H1 (cell line): Measurements from ENCODE around the gene NPY2R.

Experiments used
- CHD2 ChIP-seq: IDR thresholded peaks from 2 replicates; pipeline ENCODE4 v1.6.1; 2012; ENCODE audit warnings: low read length, improper control_type of control experiment
- CREB1 ChIP-seq: IDR thresholded peaks from 2 replicates; pipeline ENCODE4 v1.6.1; 2012; ENCODE audit warnings: inconsistent platforms
- CTCF ChIP-seq, 3 experiments: IDR thresholded peaks; 1 replicate in 2 of 3; 2 replicates in 1 of 3; pipeline versions ENCODE4 v1.5.1 to v1.6.1; 2011; ENCODE audit warnings: low read length in 3 of 3, mild to moderate bottlenecking in 3 of 3, inconsistent platforms in 2 of 3, low read depth in 1 of 3, moderate library complexity in 1 of 3; ENCODE audit not compliant: insufficient read depth in 1 of 3; ENCODE audit errors: control extremely low read depth in 1 of 3
- EP300 ChIP-seq, 2 experiments: IDR thresholded peaks; 1 replicate in 1 of 2; 2 replicates in 1 of 2; pipeline ENCODE4 v1.6.1; 2011 to 2012; ENCODE audit warnings: low read depth in 2 of 2, low read length in 2 of 2, mild to moderate bottlenecking in 2 of 2, borderline replicate concordance in 1 of 2, inconsistent platforms in 1 of 2, moderate library complexity in 1 of 2
- EZH2 ChIP-seq: fragments of 200-600 bp; sonication (generic); IDR thresholded peaks from 2 replicates; pipeline ENCODE4 v1.7.1; 2012; ENCODE audit warnings: low read depth, mild to moderate bottlenecking, moderate library complexity, low read length, inconsistent platforms; ENCODE audit not compliant: severe bottlenecking
- FOSL1 ChIP-seq: IDR thresholded peaks from 2 replicates; pipeline ENCODE4 v1.6.1; 2011; ENCODE audit warnings: mild to moderate bottlenecking, low read depth, low read length, moderate library complexity; ENCODE audit not compliant: insufficient read depth
- HDAC6 ChIP-seq: IDR thresholded peaks from one replicate; pipeline ENCODE4 v1.7.1; 2012; ENCODE audit warnings: low read depth, mild to moderate bottlenecking, inconsistent platforms, low read length, moderate library complexity
- POLR2A ChIP-seq, 2 experiments: IDR thresholded peaks; 1 replicate in 1 of 2; 2 replicates in 1 of 2; pipeline ENCODE4 v1.6.1; 2011; ENCODE audit warnings: low read depth in 2 of 2, low read length in 2 of 2, mild to moderate bottlenecking in 2 of 2; ENCODE audit errors: control extremely low read depth in 1 of 2
- POLR2AphosphoS5 ChIP-seq: IDR thresholded peaks from 2 replicates; pipeline ENCODE4 v1.6.1; 2011; ENCODE audit warnings: low read depth, low read length
- RXRA ChIP-seq: IDR thresholded peaks from 2 replicates; pipeline ENCODE4 v1.6.1; 2011; ENCODE audit warnings: low read depth, mild to moderate bottlenecking, low read length, moderate library complexity; ENCODE audit not compliant: insufficient read depth
- SIRT6 ChIP-seq: IDR thresholded peaks from one replicate; pipeline ENCODE4 v1.7.1; 2012; ENCODE audit warnings: low read length, inconsistent platforms
- TAF1 ChIP-seq: IDR thresholded peaks from 2 replicates; pipeline ENCODE4 v1.6.1; 2011; ENCODE audit warnings: mild to moderate bottlenecking, low read depth, low read length
- TF ChIP-seq, protein P1 (sequence below): IDR thresholded peaks from 2 replicates; pipeline ENCODE4 v1.6.1; 2011; ENCODE audit warnings: low read length, improper control_type of control experiment
- TF ChIP-seq, protein P2 (sequence below): IDR thresholded peaks from 2 replicates; pipeline ENCODE4 v1.6.1; 2012; ENCODE audit warnings: inconsistent platforms

DNA sequence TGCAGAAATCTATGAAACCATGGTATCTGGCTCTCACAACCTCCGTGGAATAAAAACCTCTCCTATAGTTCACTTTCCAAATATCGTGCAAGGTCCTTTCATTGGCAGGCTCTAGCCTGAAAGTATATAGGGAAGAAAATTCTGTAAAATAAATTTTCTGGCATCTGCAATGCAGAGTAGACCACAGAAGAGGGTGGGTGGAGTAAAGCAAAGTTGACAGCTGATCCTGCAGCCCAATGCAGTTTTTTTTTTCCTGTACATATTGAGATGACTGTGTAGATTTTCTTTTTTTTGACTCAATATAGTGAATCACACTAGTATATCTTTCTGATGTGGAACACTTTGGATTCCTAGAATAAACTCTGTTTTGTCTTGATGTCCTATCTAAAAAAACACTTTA is 56.7 kb downstream of the NPY2R start:
- TF ChIP-seq EP300 (IDR thresholded peaks at IDR 0.05; ENCODE audit: borderline replicate concordance in 1 of 2, low read depth in 2 of 2, low read length in 2 of 2) = no peak
- TF ChIP-seq CTCF (IDR thresholded peaks at IDR 0.05; ENCODE audit: control extremely low read depth in 1 of 3, insufficient read depth in 1 of 3, low read depth in 1 of 3, low read length in 3 of 3) = no peak
- TF ChIP-seq RXRA = no peak
- TF ChIP-seq POLR2A (IDR thresholded peaks at IDR 0.05; ENCODE audit: control extremely low read depth in 1 of 2, low read depth in 2 of 2, low read length in 2 of 2) = no peak
- TF ChIP-seq EZH2 = no peak
- TF ChIP-seq, protein P1, sequence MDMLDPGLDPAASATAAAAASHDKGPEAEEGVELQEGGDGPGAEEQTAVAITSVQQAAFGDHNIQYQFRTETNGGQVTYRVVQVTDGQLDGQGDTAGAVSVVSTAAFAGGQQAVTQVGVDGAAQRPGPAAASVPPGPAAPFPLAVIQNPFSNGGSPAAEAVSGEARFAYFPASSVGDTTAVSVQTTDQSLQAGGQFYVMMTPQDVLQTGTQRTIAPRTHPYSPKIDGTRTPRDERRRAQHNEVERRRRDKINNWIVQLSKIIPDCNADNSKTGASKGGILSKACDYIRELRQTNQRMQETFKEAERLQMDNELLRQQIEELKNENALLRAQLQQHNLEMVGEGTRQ = no peak
- TF ChIP-seq SIRT6 = no peak
- no peak for TF ChIP-seq CHD2
- TF ChIP-seq HDAC6 = no peak
- no peak for TF ChIP-seq FOSL1
- TF ChIP-seq, protein P2, sequence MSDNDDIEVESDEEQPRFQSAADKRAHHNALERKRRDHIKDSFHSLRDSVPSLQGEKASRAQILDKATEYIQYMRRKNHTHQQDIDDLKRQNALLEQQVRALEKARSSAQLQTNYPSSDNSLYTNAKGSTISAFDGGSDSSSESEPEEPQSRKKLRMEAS = no peak
- TF ChIP-seq TAF1 = no peak
- no peak for TF ChIP-seq POLR2AphosphoS5
- no peak for TF ChIP-seq CREB1
